ENCODE measurements around the gene PRRG1. TPM values are rescaled to one million over a fixed set of nuclear protein-coding genes. Genes with fewer than 3 reads are reported as not detected.
"Not testable (repeated sequence)": the region's sequence is repeated elsewhere in the genome, so short reads cannot be mapped to it uniquely, and the experiment has no call there.

PRRG1 gene
- total RNA-seq, 1 donor from 2014 or later = not detected

DNA sequence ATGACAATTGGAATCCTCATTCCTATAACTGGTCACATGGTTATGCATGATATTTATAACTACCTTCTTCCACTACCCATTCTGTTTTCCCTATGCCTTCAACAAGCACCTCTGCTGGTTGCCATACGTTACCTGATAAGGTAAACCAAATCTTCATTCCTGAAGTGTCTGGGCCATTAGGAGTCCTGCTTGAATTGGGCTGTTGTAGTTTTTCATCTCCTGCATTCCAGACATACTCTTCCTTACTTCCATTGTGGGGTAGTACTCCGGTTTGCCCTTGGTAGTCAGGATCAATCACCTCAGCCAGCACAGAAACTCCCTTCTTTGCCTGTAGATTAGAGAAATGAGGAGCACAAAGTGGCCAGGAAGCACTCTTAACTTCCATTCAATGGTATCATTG is 113.2 kb downstream of the PRRG1 start:
- Mint-ChIP-seq H3K9me3 (no peaks in the 10 kb centered on the region), H3K27me3 (no peaks in the 10 kb centered on the region), H3K36me3 (ENCODE audit: low read depth) (no peaks in the 10 kb centered on the region), H3K4me3 (no peak overlapping the region), H3K4me1 (no peaks in the 10 kb centered on the region), H3K27ac (no peak overlapping the region)
- no peak for DNase-seq
- intact Hi-C loops (cut with micrococcal nuclease) = no loop called here

DNA sequence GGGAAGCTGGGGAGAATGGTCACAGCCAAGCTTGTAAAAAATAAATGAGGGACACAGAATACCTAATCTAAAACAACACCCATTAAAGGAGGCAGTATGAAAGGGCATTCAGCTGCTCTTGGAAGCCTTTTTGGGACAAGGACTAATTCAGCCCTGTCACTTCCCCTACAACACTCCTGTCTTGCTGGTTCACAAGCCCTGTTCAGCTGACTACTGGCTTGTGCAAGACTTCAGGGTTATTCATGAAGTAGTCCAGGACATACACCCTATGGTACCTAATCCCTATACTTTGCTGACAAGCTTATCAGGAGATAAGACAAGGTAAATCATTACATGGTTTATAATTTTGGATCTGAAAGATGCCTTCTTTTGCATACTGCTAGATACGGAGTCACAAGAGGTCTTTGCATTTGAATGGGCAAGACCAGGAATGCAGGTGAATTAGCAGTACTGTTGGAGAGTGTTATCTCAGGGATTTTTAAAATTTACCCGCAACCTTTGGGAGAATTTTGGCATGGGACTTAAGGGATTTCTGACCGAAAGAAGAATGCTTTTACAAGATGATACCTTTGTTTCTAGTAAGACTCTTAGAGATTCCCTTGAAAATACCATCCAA is 119.1 kb downstream of the PRRG1 start:
- Mint-ChIP-seq H3K36me3 (ENCODE audit: low read depth) (no peaks in the 10 kb centered on the region), H3K27me3 (no peaks in the 10 kb centered on the region), H3K27ac (no peak overlapping the region), H3K9me3 (no peaks in the 10 kb centered on the region), H3K4me1 (no peaks in the 10 kb centered on the region), H3K4me3 (no peak overlapping the region)
- no peak for DNase-seq
- intact Hi-C loops (cut with micrococcal nuclease) = no loop called here

DNA sequence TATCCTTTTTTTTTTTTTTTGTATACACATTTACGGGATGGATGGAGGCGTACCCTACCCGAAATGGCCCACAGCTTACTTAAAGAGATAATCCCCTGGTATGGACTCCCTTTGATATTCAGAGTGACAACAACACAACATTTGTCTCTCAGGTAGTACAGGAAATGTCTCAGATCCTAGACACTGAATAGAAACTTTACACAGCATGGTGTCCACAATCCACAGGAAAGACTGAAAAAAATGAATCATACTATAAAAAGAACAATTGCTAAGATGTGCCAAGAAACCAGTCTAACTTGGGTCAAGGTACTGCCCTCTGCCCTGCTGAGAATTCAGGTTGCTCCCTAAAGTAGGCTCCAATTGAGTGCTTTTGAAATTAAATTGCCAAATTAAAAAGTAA is 121.5 kb downstream of the PRRG1 start:
- Mint-ChIP-seq H3K9me3 (no peaks in the 10 kb centered on the region), H3K27ac (no peak overlapping the region), H3K36me3 (ENCODE audit: low read depth) (no peaks in the 10 kb centered on the region), H3K27me3 (no peaks in the 10 kb centered on the region), H3K4me3 (no peak overlapping the region), H3K4me1 (no peaks in the 10 kb centered on the region)
- intact Hi-C loops (cut with micrococcal nuclease) = no loop called here
- no peak for DNase-seq

DNA sequence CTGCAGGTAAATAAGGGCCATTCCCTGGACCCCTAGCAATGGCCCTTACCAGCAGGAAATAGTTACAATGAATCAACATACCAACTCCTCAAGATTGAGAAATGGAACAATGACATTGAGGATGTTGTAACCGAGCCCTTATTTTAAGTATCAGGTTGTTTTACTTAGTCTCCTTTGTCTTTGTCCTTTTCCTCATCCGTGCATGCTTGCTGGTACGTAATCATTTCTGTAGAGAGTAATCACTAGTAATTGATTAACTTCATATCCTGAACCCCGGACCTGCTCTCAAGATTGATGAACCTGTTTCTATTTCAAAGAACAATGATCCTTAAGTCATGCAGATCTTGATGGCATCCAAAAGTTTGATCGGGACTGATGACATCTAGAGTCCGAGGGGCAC is 123.7 kb downstream of the PRRG1 start:
- Mint-ChIP-seq H3K9me3 (no peaks in the 10 kb centered on the region), H3K27ac (no peak overlapping the region), H3K4me3 (no peak overlapping the region), H3K36me3 (ENCODE audit: low read depth) (no peaks in the 10 kb centered on the region), H3K27me3 (no peaks in the 10 kb centered on the region), H3K4me1 (no peaks in the 10 kb centered on the region)
- DNase-seq = no peak
- intact Hi-C loops (cut with micrococcal nuclease) = no loop called here

DNA sequence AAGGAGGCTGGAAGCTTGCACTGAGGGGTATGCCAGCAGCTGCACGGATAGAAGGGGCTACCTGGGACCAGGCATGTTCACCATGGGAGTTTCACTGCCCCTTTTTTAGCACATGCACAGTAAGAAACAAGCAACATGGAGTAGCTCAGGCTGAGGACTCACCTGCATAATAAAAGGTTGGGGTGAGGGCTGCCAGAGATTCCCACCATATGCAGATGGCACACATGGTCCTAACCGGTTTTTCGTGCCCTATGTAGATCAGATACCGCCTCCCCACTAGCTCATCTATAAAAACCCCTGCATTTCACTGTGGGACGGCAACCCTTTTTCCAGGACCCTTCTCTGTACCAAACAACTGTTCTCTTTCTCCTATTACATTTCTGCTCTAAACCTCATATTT is 125.3 kb downstream of the PRRG1 start:
- Mint-ChIP-seq H3K27ac (no peak overlapping the region), H3K36me3 (ENCODE audit: low read depth) (no peaks in the 10 kb centered on the region), H3K4me1 (no peaks in the 10 kb centered on the region), H3K4me3 (no peak overlapping the region), H3K9me3 (no peaks in the 10 kb centered on the region), H3K27me3 (no peaks in the 10 kb centered on the region)
- no peak for DNase-seq
- intact Hi-C loops (cut with micrococcal nuclease) = no loop called here

DNA sequence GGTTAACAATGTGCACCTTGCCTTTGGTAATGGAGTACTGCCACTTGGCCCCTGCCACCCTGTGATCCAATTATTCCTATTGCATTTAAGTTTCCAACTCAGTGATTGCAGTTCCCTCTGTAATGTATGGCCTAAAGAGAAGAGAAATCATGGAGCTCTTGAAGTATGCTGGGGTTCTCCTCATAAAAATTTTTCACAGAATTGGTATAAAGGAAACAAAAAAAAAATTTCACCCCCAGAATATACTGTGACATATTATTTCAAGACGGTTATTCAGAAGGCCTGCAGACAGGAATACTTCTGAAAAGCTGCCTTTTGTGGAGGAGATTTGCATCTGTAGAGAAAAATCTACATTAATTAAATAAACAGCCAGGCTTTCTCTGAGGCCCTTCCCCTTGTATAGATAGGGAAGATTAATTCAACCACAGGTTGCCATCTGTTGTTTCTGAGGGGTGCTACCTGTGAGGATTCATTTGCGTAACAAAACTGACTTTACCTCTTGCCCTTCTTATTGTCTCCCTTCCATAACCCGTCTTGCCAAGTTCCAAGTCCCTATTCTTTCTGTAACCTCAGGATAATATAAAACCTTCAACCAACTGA is 127.5 kb downstream of the PRRG1 start:
- Mint-ChIP-seq H3K27me3 (no peaks in the 10 kb centered on the region), H3K4me3 (no peak overlapping the region), H3K27ac (no peak overlapping the region), H3K4me1 (no peaks in the 10 kb centered on the region), H3K9me3 (no peaks in the 10 kb centered on the region), H3K36me3 (ENCODE audit: low read depth) (no peaks in the 10 kb centered on the region)
- DNase-seq = no peak
- intact Hi-C loops (cut with micrococcal nuclease) = no loop called here

DNA sequence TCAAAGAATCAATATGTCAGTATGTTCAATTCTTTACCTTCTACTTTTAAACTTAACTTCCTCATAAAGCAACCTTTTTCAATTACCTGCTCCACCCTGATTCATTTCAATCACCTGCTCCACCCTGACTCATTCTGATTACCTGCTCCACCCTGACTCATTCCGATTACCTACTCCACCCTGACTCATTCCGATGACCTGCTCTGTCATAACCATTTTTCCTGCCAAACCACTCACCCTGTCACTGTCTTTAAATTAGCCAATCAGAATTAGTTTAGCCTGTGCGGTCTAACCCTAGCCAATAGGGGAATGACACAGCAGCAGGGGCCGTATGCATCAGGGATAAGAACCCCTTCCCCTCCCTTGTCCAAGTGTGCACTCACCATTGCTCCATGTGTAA is 135.2 kb downstream of the PRRG1 start:
- H3K4me3 Mint-ChIP-seq; intact Hi-C loops (cut with micrococcal nuclease); H3K27ac Mint-ChIP-seq; H3K36me3 Mint-ChIP-seq (ENCODE audit: low read depth); DNase-seq; H3K4me1 Mint-ChIP-seq; H3K27me3 Mint-ChIP-seq; H3K9me3 Mint-ChIP-seq: not testable (repeated sequence)

DNA sequence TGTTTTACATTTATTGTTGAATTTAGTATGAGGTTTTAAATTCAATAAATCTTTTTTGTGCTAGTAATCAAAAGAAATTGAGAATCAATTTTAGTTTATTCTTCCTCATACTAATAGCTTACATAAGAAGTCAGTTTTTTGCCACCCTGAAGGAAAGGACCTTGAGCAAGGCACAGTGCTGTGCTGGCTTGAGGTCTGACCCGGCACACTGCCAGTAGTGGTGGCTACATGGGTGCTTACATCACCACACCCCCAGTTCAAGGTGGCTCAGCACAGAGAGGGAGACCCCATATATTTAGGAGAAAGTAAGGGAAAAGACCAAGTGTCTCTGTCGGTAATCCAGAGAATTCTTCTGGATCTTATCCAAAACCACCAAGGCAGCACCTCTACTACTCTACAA is 136.3 kb downstream of the PRRG1 start:
- DNase-seq = no peak
- Mint-ChIP-seq H3K4me3 (no peak overlapping the region), H3K27me3 (no peaks in the 10 kb centered on the region), H3K27ac (no peak overlapping the region), H3K4me1 (no peaks in the 10 kb centered on the region), H3K36me3 (ENCODE audit: low read depth) (no peaks in the 10 kb centered on the region), H3K9me3 (no peaks in the 10 kb centered on the region)
- intact Hi-C loops (cut with micrococcal nuclease) = no loop called here

DNA sequence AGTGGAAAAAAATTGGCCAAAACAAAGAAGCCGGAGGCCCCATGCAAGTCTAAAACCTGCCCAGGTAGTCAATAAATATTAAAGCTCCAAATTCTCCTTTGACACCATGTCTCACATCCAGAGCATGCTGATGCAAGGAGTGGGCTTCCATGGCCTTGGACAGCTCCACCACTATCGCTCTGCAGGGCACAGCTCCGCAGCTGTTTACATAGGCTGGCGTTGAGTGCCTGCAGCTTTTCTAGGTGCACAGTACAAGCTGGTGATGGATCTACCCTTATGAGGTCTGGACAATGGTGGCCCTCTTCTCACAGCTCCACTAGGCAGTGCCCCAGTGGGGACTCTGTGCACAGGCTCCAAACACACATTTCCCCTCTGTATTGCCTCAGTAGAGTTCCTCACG is 138.1 kb downstream of the PRRG1 start:
- Mint-ChIP-seq H3K36me3 (ENCODE audit: low read depth) (no peaks in the 10 kb centered on the region), H3K4me3 (no peak overlapping the region), H3K4me1 (no peaks in the 10 kb centered on the region), H3K27me3 (no peaks in the 10 kb centered on the region), H3K27ac (no peak overlapping the region), H3K9me3 (no peaks in the 10 kb centered on the region)
- intact Hi-C loops (cut with micrococcal nuclease) = no loop called here
- no peak for DNase-seq

DNA sequence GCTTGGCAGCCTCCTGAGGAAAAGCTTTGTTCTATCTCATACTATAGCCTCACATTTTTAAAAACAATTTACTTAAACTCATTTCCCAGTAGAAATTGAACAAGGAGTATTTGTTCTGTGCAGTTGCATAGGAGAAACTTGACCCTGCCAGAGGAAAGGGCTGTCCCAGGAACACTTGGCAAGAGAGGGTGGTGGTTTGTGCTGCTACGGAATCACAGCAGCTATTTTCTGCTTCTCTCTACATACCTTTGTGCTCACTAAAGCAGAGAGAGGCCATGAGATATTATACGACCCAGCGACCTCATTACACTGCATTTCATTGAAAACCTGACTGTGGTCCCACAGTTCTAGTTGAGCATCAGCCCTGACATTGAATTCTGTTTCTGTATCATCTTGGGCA is 139.2 kb downstream of the PRRG1 start:
- no peaks in the 10 kb centered on the region for H3K9me3 Mint-ChIP-seq
- H3K27me3 Mint-ChIP-seq = no peaks in the 10 kb centered on the region
- no peaks in the 10 kb centered on the region for H3K4me1 Mint-ChIP-seq
- H3K4me3 Mint-ChIP-seq = no peak overlapping the region
- DNase-seq = no peak
- H3K27ac Mint-ChIP-seq = no peak overlapping the region
- intact Hi-C loops (cut with micrococcal nuclease) = no loop called here
- H3K36me3 Mint-ChIP-seq (ENCODE audit: low read depth) = no peaks in the 10 kb centered on the region

DNA sequence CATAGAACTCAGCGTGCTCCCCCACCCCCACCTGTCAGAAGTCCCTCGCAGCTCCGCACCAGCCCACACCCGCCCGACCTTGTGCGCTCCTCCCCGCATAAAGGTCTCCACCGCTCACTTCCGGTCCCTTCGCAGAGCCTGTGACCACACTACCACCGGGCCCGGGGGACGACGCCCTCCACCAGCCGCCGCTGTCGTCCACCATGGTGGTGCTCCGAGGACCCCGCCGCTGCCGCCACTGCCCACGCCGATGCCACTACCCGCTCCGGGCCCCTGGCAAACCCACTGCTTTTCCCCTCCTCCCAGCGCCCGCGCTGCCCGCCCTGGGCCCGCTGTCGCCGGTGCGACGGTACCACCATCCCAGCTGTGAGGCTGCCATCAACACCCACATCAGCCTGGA is 142.5 kb downstream of the PRRG1 start:
- Mint-ChIP-seq H3K27ac (no peak overlapping the region), H3K4me1 (no peaks in the 10 kb centered on the region), H3K36me3 (ENCODE audit: low read depth) (no peaks in the 10 kb centered on the region), H3K27me3 (no peaks in the 10 kb centered on the region), H3K9me3 (no peaks in the 10 kb centered on the region), H3K4me3 (no peak overlapping the region)
- DNase-seq = no peak
- intact Hi-C loops (cut with micrococcal nuclease) = no loop called here

DNA sequence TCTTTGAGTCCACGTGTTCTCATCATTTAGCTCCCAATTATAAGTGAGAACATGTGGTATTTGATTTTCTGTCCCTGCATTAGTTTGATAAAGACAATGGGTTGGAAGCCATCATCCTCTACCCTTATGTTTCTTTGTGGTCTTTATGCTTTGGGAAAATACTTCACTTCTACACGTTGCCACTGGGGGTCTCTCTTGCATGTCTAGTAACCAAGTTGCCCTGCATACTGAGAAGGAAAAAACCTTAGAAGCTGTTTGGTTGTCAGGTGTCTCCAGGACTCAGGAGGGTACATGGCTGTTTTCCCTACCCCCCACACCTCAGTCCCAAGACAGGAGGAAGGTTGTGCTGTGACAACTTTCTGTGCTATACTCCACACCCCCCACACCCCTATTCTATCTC is 146.6 kb downstream of the PRRG1 start:
- H3K36me3 Mint-ChIP-seq (ENCODE audit: low read depth); H3K9me3 Mint-ChIP-seq; H3K4me1 Mint-ChIP-seq; DNase-seq; H3K27me3 Mint-ChIP-seq; H3K27ac Mint-ChIP-seq; intact Hi-C loops (cut with micrococcal nuclease); H3K4me3 Mint-ChIP-seq: not testable (repeated sequence)

DNA sequence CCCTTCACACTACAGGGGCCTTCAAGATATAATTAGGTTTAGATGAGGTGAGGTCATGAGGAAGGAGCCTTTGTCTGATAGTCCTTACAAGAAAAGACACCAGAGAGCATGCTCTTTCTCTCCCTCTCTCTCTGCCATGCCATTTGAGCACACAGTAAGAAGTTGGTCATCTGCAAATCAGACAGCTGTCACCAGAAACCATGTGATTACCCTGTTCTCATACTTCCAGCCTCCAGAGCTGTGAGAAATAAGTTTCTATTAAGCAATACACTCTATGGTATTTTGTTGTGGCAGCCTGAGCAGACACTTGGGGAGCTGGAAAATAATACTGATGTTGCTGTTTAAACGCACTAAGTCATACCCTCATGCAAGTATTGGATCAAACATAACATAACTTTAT is 148.0 kb downstream of the PRRG1 start:
- DNase-seq; H3K9me3 Mint-ChIP-seq; H3K27ac Mint-ChIP-seq; intact Hi-C loops (cut with micrococcal nuclease); H3K4me1 Mint-ChIP-seq; H3K27me3 Mint-ChIP-seq; H3K36me3 Mint-ChIP-seq (ENCODE audit: low read depth); H3K4me3 Mint-ChIP-seq: not testable (repeated sequence)

DNA sequence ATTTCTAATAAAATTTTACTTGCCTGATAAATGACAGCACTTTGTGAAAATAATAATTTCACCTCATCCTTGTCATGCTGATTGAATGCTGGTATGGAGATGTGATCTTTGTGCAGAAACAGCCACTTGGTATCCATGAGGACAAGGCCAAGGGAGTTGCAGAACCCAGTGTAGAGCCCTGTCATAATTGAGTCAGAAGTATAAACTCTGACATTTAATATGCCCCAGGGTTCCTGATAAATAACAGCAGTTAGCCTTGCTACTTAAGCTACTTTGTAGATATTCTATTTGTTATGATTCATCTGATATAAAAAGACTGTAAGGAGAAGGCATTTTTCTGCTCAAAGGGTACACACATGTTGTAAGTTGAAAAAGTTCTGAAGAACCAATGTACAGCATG is 149.2 kb downstream of the PRRG1 start:
- H3K4me3 Mint-ChIP-seq; DNase-seq; H3K4me1 Mint-ChIP-seq; intact Hi-C loops (cut with micrococcal nuclease); H3K27me3 Mint-ChIP-seq; H3K27ac Mint-ChIP-seq; H3K9me3 Mint-ChIP-seq; H3K36me3 Mint-ChIP-seq (ENCODE audit: low read depth): not testable (repeated sequence)

DNA sequence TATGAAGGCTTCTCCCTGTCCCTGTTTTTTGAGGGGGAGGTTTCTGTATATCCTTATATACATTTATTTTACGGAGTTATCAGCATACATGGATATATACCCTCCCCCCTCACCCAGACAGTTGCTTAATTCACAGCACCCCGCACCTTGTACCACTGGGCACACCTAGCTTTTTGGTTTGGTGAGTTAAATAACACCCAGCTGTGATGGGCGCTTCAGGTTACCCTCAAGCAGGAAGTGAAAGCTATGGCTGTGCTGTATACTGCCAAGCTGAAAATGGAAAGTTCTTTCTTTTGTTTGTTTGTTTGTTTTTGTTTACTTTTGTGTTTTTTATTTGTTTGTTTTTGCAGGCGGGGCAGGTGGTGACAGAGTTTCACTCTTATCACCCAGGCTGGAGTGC is 150.5 kb downstream of the PRRG1 start:
- H3K27me3 Mint-ChIP-seq; H3K36me3 Mint-ChIP-seq (ENCODE audit: low read depth); H3K27ac Mint-ChIP-seq; DNase-seq; H3K9me3 Mint-ChIP-seq; intact Hi-C loops (cut with micrococcal nuclease); H3K4me1 Mint-ChIP-seq; H3K4me3 Mint-ChIP-seq: not testable (repeated sequence)
